Spleen (tissue), 7 donors: ENCODE results near the gene MTMR10.

Experiments used
- POLR2A ChIP-seq, 3 donors: fragments of 450-650 bp; IDR thresholded peaks; one replicate each; pipeline ENCODE4 v1.5.1; 2017; ENCODE audit warnings: antibody characterized with exemption in 3 of 3, mild to moderate bottlenecking in 1 of 3
- POLR2AphosphoS5 ChIP-seq, 3 donors: sonication (generic); formaldehyde crosslinking; IDR thresholded peaks; one replicate each; pipeline ENCODE4 v1.5.1; 2017; ENCODE audit warnings: antibody characterized with exemption in 3 of 3
- TF ChIP-seq, protein P1 (sequence below), 11 experiments: fragments of 200-600 bp in 7 of 11; fragments of 450-650 bp in 4 of 11; sonication (generic) in 4 of 11; IDR thresholded peaks in 8 of 11; conservative IDR thresholded peaks in 3 of 11; 1 replicate in 7 of 11; 2 replicates in 4 of 11; pipeline versions ENCODE4 v1.4.0 to v1.8.0; 2016 to 2021; ENCODE audit warnings: antibody characterized with exemption in 11 of 11, inconsistent platforms in 4 of 11, mild to moderate bottlenecking in 1 of 11
- donor health status: DM: no; HTN: no; CAD: no; lungs with moderate emphysema.
- donor health status: DM: no; HTN: no; CAD: no.
- donor health status: DM: no; HTN: no; CAD: no.

DNA sequence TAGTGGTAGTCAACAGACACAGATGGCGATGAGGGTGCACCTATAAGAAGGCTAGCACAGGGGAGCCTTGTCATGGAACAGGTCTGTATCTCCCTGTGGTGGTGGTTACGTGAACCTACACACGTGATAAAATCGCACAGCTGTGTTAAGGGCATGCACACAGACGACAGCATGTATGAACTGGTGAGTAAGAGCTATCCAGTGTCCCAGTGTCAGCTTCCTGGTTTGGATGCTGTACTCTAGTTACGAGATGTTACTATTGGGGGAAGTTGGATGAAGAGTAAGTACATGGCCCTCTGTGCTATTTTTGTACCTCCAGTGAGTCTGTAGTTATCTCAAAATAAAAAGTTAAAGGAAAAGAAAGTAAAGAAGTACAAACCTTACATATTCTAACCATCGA, 38.2 kb downstream of the MTMR10 start:
- TF ChIP-seq POLR2A (IDR thresholded peaks at IDR 0.05) (no peak), POLR2AphosphoS5 (IDR thresholded peaks at IDR 0.05) (no peak)
- TF ChIP-seq, protein P1, sequence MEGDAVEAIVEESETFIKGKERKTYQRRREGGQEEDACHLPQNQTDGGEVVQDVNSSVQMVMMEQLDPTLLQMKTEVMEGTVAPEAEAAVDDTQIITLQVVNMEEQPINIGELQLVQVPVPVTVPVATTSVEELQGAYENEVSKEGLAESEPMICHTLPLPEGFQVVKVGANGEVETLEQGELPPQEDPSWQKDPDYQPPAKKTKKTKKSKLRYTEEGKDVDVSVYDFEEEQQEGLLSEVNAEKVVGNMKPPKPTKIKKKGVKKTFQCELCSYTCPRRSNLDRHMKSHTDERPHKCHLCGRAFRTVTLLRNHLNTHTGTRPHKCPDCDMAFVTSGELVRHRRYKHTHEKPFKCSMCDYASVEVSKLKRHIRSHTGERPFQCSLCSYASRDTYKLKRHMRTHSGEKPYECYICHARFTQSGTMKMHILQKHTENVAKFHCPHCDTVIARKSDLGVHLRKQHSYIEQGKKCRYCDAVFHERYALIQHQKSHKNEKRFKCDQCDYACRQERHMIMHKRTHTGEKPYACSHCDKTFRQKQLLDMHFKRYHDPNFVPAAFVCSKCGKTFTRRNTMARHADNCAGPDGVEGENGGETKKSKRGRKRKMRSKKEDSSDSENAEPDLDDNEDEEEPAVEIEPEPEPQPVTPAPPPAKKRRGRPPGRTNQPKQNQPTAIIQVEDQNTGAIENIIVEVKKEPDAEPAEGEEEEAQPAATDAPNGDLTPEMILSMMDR (IDR thresholded peaks at IDR 0.05 in 8 of 11, conservative IDR thresholded peaks at IDR 0.05 in 3 of 11) = no peak
